Measurements from ENCODE around the gene FCGR2B. TPM values are rescaled to one million over a fixed set of nuclear protein-coding genes. Genes with fewer than 3 reads are reported as not detected.

The FCGR2B gene
- total and polyA plus RNA-seq, 8 donors, result 0.43 to 24.1 (median 0.64) TPM

GRCh38 chr1:161676441-161676840 lies 13.5 kb downstream of the FCGR2B start:
- H3K27ac ChIP-seq, result no peak overlapping the region
- no peak for ATAC-seq
- H3K4me1 ChIP-seq, result no peaks in the 10 kb centered on the region
- no peaks in the 10 kb centered on the region for H3K36me3 ChIP-seq
- TF ChIP-seq, protein P1, sequence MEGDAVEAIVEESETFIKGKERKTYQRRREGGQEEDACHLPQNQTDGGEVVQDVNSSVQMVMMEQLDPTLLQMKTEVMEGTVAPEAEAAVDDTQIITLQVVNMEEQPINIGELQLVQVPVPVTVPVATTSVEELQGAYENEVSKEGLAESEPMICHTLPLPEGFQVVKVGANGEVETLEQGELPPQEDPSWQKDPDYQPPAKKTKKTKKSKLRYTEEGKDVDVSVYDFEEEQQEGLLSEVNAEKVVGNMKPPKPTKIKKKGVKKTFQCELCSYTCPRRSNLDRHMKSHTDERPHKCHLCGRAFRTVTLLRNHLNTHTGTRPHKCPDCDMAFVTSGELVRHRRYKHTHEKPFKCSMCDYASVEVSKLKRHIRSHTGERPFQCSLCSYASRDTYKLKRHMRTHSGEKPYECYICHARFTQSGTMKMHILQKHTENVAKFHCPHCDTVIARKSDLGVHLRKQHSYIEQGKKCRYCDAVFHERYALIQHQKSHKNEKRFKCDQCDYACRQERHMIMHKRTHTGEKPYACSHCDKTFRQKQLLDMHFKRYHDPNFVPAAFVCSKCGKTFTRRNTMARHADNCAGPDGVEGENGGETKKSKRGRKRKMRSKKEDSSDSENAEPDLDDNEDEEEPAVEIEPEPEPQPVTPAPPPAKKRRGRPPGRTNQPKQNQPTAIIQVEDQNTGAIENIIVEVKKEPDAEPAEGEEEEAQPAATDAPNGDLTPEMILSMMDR (IDR thresholded peaks at IDR 0.05), result no peak
- intact Hi-C loops (cut with DNase I), result no loop called here
- no peak overlapping the region for H3K4me3 ChIP-seq
- H3K9me3 ChIP-seq, result no peaks in the 10 kb centered on the region
- peaks cover 0 to 15% of the 10 kb centered on the region in 2 donors for H3K27me3 ChIP-seq
- no peak for DNase-seq

DNA sequence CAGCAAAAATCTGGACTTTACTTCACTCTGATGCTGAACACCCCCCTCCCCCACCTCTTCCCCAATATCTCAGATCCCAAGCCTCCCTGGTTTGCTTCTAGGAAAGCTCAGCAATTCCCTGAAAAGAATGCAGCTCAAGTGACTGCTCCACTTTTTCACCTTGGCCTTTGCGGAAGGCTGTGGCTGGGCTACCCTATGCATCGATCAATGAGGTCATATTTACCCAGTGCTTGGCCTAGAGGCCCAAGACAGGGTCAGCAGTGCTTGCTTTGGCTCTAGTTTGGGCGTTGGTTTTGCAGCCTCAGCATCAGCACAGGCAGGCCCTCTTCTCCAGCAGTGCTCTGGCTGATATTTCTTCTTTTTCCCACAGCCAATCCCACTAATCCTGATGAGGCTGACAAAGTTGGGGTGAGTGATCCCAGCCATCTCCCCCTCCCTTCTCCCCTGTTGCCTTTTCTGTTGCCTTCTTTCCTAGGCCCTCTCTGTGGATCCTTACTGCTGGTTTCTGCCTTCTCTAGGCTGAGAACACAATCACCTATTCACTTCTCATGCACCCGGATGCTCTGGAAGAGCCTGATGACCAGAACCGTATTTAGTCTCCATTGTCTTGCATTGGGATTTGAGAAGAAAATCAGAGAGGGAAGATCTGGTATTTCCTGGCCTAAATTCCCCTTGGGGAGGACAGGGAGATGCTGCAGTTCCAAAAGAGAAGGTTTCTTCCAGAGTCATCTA lies 14.2 kb downstream of the FCGR2B start:
- H3K4me3 ChIP-seq, result no peak overlapping the region
- intact Hi-C loops (cut with DNase I), result no loop called here
- H3K27ac ChIP-seq, result no peak overlapping the region
- ATAC-seq (no peak), DNase-seq (no peak)
- no peaks in the 10 kb centered on the region for H3K4me1 ChIP-seq
- H3K9me3 ChIP-seq, result no peaks in the 10 kb centered on the region
- TF ChIP-seq, protein P1 (IDR thresholded peaks at IDR 0.05), result no peak
- no peaks in the 10 kb centered on the region for H3K36me3 ChIP-seq
- peaks cover under 1 to 22% of the 10 kb centered on the region in 2 donors for H3K27me3 ChIP-seq

DNA sequence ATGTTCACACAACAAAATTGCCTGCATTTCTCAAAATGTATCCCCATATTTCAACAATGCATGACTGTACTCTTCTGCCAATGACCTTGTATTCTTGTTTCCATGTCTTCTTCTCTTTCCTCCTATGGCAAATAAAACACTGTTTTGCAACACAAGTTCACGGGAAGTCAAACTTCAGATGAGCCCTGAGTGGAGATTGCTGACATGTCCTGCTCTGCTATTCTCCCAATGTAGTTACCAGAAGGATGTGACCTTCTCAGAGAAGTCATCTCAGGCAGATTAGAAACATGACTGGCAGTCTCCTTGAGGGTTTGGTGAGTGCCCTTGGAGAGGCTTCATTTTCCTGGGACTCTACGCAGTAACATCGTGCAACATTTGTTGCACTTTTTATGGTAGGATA lies 15.6 kb downstream of the FCGR2B start:
- intact Hi-C loops (cut with DNase I), result no loop called here
- no peaks in the 10 kb centered on the region for H3K4me1 ChIP-seq
- no peaks in the 10 kb centered on the region for H3K9me3 ChIP-seq
- ATAC-seq (no peak), DNase-seq (no peak)
- no peaks in the 10 kb centered on the region for H3K36me3 ChIP-seq
- H3K4me3 ChIP-seq, result no peak overlapping the region
- H3K27me3 ChIP-seq, result peaks cover 9 to 36% of the 10 kb centered on the region in 2 donors
- TF ChIP-seq, protein P1 (IDR thresholded peaks at IDR 0.05), result no peak
- no peak overlapping the region for H3K27ac ChIP-seq

DNA sequence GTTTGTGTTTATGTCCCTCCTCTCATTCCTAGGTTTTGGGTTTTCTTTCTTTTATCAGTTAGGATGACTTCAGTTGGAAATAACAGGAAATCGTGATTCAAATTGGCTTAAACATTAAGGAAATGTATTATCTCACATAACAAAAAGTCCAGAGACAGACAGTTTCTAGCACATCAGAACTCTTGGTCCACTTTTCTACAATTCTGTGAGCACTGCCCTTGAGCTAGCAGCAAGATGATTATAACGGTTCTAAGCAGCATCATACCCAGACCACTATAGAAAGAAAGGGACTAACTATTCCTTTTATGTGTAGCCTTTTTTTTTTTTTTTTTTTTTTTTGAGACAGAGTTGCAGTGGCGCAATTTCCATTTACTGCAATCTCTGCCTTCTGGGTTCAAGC lies 18.9 kb downstream of the FCGR2B start:
- ATAC-seq, result no peak
- Histone ChIP-seq H3K27me3 (peaks cover 9 to 58% of the 10 kb centered on the region in 2 donors), H3K36me3 (no peaks in the 10 kb centered on the region), H3K4me1 (no peaks in the 10 kb centered on the region), H3K4me3 (no peak overlapping the region), H3K9me3 (no peaks in the 10 kb centered on the region), H3K27ac (no peak overlapping the region)
- no peak for DNase-seq
- intact Hi-C loops (cut with DNase I), result no loop called here
- TF ChIP-seq, protein P1 (IDR thresholded peaks at IDR 0.05), result no peak

DNA sequence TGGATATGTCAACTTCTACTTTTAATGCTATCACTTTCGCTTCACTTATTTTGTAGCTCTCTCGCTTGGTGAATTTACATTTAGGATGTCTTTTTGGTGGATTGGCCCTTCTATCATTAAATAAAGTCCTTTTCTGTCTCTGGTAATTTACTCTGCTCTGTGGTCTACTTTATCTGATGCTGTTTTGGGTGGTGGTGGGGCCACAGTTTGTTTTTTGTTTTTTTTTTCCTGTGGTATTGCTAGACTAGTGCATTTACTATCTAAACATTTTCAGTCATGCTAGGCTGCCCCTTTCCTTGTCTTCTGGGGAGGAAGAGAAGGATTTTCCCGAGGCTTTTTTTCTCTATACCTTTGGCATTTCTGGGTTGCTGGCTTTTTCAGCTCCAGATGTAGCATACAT lies 26.0 kb downstream of the FCGR2B start:
- no peak for DNase-seq
- Histone ChIP-seq H3K27me3 (peaks cover 0 to 66% of the 10 kb centered on the region in 2 donors), H3K9me3 (no peaks in the 10 kb centered on the region), H3K27ac (no peak overlapping the region), H3K36me3 (no peaks in the 10 kb centered on the region), H3K4me1 (no peaks in the 10 kb centered on the region), H3K4me3 (no peak overlapping the region)
- TF ChIP-seq, protein P1 (IDR thresholded peaks at IDR 0.05), result no peak
- intact Hi-C loops (cut with DNase I), result no loop called here
- no peak for ATAC-seq
